Measurements from ENCODE around the gene GLT1D1. TPM values are rescaled to one million over a fixed set of nuclear protein-coding genes. Genes with fewer than 3 reads are reported as not detected.
"Not testable (repeated sequence)": the region's sequence is repeated elsewhere in the genome, so short reads cannot be mapped to it uniquely, and the experiment has no call there.

The GLT1D1 gene
- total RNA-seq, 1 donor from 2014 or later: 9.5 TPM

DNA sequence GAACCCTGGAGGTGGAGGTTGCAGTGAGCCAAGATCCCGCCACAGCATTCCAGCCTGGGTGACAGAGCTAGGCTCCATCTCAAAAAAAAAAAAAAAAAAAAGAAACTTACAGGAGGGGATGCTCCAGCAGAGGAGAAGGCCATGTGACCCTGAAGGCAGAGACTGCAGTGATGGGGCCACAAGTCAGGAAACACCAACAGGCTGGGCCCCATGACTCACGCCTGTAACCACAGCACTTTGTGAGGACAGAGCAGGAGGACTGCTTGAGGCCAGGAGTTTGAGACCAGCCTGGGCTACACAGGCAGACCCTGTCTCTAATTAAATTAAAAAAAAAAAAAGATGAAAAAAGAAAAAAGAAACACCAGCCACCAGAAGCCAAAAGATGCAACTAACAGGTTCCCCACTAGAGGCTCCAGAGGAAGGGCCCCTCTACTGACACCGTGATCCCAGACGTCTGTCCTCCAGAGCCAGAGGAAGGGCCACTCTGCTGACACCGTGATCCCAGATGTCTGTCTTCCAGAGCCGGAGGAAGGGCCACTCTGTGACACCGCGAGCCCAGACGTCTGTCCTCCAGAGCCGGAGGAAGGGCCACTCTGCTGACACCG lies 9.1 kb upstream of the GLT1D1 start:
- Histone ChIP-seq H3K4me3 (no peak overlapping the region), H3K27me3 (no peaks in the 10 kb centered on the region), H3K27ac (no peak overlapping the region), H3K4me1 (no peaks in the 10 kb centered on the region), H3K9me3 (peaks cover 0 to 6% of the 10 kb centered on the region in 2 donors), H3K36me3 (no peaks in the 10 kb centered on the region)
- TF ChIP-seq, protein P1, sequence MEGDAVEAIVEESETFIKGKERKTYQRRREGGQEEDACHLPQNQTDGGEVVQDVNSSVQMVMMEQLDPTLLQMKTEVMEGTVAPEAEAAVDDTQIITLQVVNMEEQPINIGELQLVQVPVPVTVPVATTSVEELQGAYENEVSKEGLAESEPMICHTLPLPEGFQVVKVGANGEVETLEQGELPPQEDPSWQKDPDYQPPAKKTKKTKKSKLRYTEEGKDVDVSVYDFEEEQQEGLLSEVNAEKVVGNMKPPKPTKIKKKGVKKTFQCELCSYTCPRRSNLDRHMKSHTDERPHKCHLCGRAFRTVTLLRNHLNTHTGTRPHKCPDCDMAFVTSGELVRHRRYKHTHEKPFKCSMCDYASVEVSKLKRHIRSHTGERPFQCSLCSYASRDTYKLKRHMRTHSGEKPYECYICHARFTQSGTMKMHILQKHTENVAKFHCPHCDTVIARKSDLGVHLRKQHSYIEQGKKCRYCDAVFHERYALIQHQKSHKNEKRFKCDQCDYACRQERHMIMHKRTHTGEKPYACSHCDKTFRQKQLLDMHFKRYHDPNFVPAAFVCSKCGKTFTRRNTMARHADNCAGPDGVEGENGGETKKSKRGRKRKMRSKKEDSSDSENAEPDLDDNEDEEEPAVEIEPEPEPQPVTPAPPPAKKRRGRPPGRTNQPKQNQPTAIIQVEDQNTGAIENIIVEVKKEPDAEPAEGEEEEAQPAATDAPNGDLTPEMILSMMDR (IDR thresholded peaks at IDR 0.05): no peak
- intact Hi-C loops (cut with DNase I): no loop called here
- DNase-seq (ENCODE audit: low spot score in 2 of 2): no peak

DNA sequence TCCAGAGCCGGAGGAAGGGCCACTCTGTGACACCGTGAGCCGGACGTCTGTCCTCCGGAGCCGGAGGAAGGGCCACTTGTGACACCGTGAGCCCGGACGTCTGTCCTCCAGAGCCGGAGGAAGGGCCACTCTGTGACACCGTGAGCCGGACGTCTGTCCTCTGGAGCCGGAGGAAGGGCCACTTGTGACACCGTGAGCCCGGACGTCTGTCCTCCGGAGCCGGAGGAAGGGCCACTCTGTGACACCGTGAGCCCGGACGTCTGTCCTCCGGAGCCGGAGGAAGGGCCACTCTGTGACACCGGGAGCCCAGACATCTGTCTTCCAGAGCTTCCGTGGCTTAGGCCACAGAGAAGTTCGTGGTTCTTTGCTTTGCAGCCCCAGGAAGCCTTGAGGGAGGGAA lies 6.6 kb upstream of the GLT1D1 start:
- H3K27ac ChIP-seq; H3K4me1 ChIP-seq; H3K9me3 ChIP-seq; H3K36me3 ChIP-seq; H3K4me3 ChIP-seq; DNase-seq (ENCODE audit: low spot score in 2 of 2); H3K27me3 ChIP-seq: not testable (repeated sequence)
- intact Hi-C loops (cut with DNase I): loop anchor here (1.0 kb wide), 1 partner anchor 14 kb away; no protein-coding TSS in a partner anchor

DNA sequence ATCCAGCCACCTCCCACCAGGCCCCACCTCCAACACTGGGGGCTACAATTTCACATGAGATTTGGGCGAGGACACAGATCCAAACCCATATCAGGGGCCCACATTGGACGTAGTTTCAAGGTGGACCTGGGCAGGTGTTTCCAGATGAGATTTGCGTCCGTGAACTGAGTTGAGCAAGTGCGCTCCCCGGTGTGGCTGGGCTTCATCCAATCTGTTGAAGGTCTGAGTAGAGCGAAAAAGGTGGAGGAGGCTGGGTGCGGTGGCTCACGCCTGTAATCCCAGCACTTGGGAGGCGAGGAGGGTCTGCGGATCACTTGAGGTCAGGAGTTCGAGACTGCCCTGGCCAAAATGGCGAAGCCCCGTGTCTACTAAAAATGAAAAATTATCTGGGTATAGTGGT lies 4.9 kb upstream of the GLT1D1 start:
- H3K9me3 ChIP-seq: peaks cover 0 to 6% of the 10 kb centered on the region in 2 donors
- intact Hi-C loops (cut with DNase I): no loop called here
- no peaks in the 10 kb centered on the region for H3K4me1 ChIP-seq
- TF ChIP-seq, protein P1 (IDR thresholded peaks at IDR 0.05): no peak
- no peak overlapping the region for H3K27ac ChIP-seq
- no peak for DNase-seq (ENCODE audit: low spot score in 2 of 2)
- H3K36me3 ChIP-seq: no peaks in the 10 kb centered on the region
- H3K27me3 ChIP-seq: no peaks in the 10 kb centered on the region
- no peak overlapping the region for H3K4me3 ChIP-seq

DNA sequence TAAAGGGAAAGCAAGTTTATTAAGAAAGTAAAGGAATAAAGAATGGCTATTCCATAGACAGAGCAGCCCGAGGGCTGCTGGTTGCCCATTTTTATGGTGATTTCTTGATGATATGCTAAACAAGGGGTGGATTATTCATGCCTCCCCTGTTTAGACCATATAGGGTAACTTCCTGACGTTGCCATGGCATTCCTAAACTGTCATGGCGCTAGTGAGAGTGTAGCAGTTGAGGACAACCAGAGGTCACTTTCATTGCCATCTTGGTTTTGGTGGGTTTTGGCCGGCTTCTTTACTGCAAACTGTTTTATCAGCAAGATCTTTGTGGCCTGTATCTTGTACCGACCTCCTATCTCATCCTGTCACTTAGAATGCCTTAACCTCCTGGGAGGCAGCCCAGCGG lies 3.5 kb upstream of the GLT1D1 start:
- H3K9me3 ChIP-seq; intact Hi-C loops (cut with DNase I): not testable (repeated sequence)

DNA sequence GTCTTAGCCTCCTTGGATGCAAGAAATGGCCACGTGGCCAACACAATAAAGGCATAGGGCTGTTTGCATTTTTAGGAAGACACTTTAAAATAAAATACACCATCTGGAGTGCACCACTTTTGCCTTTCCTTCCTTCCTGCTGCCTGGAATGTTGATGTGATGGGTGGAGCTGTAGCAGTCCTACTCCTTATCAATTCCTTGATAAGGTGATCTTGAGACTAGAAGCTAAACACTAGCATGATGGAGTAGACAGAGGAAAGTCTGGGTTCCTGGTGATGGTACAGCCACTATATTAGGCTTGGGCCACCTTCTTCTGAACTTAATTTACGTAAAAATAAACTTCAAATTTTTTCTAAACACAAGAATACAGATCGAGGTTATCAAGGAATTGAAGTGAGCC lies 2.9 kb upstream of the GLT1D1 start:
- Histone ChIP-seq H3K27me3 (no peaks in the 10 kb centered on the region), H3K4me3 (no peak overlapping the region), H3K27ac (no peak overlapping the region), H3K36me3 (no peaks in the 10 kb centered on the region), H3K4me1 (no peaks in the 10 kb centered on the region), H3K9me3 (peaks cover 0 to 6% of the 10 kb centered on the region in 2 donors)
- DNase-seq (ENCODE audit: low spot score in 2 of 2): no peak
- intact Hi-C loops (cut with DNase I): no loop called here
- TF ChIP-seq, protein P1 (IDR thresholded peaks at IDR 0.05): no peak

More for the DNA sequence above, 3.5 kb upstream of the GLT1D1 start:
- not testable (repeated sequence) for H3K27me3 ChIP-seq; DNase-seq (ENCODE audit: low spot score in 2 of 2); H3K27ac ChIP-seq; H3K36me3 ChIP-seq; H3K4me3 ChIP-seq; H3K4me1 ChIP-seq

DNA sequence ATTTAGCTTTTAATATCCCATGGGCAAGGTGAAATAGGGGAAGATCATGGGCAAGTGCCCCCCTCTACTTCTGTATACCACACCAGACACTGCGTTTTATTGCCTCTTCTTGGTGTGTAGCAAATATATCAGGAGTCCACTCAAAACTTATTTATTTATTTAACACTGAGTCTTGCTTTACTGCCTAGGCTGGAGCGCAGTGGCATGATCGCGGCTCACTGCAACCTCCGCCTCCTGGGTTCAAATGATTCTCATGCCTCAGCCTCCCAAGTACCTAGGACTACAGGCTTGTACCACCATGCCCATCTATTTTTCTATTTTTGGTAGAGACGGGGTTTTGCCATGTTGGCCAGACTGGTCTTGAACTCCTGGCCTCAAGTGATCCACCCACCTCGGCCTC lies 1.8 kb upstream of the GLT1D1 start:
- H3K36me3 ChIP-seq; H3K4me3 ChIP-seq; intact Hi-C loops (cut with DNase I); DNase-seq (ENCODE audit: low spot score in 2 of 2); H3K4me1 ChIP-seq; H3K27me3 ChIP-seq; H3K9me3 ChIP-seq; H3K27ac ChIP-seq: not testable (repeated sequence)

DNA sequence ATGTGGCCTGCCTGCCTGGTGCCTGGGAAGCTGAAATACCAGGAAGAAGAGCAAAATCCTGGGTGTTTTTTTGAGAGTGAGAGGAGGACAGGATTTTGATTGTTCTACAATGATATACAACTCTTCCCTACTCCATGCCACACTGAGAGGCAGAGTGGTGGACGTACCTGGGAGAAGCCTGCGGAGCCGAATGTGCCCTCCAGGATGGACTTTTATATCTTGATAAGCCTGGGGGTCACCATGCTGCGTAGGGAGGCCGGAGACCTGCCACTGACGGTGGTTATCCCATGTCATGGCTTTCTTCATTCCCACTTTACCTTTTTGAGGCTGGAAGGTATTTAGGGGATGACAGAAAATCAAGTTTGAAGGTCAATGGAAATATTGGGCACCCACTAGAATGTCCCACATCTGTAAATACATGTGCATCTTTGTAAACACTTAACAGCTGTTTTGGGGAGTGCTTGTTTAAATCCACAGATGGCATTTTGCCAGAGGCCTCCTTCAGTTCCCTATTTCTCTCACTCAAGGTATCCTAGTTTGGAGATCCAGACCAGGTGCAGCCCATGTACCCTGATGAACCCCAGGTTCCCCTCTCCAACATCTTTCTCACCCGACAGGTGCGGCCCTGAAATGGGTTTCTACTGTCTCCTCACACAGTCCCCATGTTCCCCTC lies 1.1 kb upstream of the GLT1D1 start:
- Histone ChIP-seq H3K27ac (no peak overlapping the region), H3K27me3 (no peaks in the 10 kb centered on the region), H3K36me3 (no peaks in the 10 kb centered on the region), H3K4me1 (no peaks in the 10 kb centered on the region), H3K4me3 (no peak overlapping the region), H3K9me3 (peaks cover 0 to 3% of the 10 kb centered on the region in 2 donors)
- DNase-seq (ENCODE audit: low spot score in 2 of 2): peak in 1 of 2 donors; percentile 53
- intact Hi-C loops (cut with DNase I): no loop called here
- TF ChIP-seq, protein P1 (IDR thresholded peaks at IDR 0.05): no peak
